Uterus (tissue), 2 donors: ENCODE results near the gene FHIP1A.
"Not testable (repeated sequence)": the region's sequence is repeated elsewhere in the genome, so short reads cannot be mapped to it uniquely, and the experiment has no call there.

Experiments used
- POLR2A ChIP-seq, 2 donors: fragments of 450-650 bp; IDR thresholded peaks; one replicate each; pipeline ENCODE4 v1.6.1; 2016; ENCODE audit warnings: antibody characterized with exemption in 2 of 2, mild to moderate bottlenecking in 1 of 2, moderate library complexity in 1 of 2
- TF ChIP-seq, protein P1 (sequence below), 4 experiments: fragments of 200-600 bp in 2 of 4; fragments of 450-650 bp in 2 of 4; sonication (generic) in 2 of 4; IDR thresholded peaks; one replicate each; pipeline ENCODE4 v1.5.1; 2016 to 2019; ENCODE audit warnings: antibody characterized with exemption in 4 of 4, mild to moderate bottlenecking in 2 of 4, moderate library complexity in 1 of 4

DNA sequence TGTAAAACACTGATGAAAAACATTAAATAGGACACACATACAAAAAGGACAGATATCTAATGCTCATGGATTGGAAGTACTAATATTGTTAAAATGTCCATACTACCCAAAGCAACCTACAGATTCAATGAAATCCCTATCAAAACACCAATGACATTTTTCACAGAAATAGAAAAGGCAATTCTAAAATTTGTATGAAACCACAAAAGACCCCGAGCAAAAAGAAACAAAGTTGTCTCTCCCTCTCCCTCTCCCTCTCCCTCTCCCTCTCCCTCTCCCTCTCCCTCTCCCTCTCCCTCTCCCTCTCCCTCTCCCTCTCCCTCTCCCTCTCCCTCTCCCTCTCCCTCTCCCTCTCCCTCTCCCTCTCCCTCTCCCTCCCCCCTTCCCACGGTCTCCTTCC lies 19.2 kb upstream of the FHIP1A start:
- TF ChIP-seq, protein P1, sequence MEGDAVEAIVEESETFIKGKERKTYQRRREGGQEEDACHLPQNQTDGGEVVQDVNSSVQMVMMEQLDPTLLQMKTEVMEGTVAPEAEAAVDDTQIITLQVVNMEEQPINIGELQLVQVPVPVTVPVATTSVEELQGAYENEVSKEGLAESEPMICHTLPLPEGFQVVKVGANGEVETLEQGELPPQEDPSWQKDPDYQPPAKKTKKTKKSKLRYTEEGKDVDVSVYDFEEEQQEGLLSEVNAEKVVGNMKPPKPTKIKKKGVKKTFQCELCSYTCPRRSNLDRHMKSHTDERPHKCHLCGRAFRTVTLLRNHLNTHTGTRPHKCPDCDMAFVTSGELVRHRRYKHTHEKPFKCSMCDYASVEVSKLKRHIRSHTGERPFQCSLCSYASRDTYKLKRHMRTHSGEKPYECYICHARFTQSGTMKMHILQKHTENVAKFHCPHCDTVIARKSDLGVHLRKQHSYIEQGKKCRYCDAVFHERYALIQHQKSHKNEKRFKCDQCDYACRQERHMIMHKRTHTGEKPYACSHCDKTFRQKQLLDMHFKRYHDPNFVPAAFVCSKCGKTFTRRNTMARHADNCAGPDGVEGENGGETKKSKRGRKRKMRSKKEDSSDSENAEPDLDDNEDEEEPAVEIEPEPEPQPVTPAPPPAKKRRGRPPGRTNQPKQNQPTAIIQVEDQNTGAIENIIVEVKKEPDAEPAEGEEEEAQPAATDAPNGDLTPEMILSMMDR (IDR thresholded peaks at IDR 0.05) = not testable (repeated sequence)
- TF ChIP-seq POLR2A (IDR thresholded peaks at IDR 0.05) = not testable (repeated sequence)
